Fibroblast of the conjunctiva (primary cell): ENCODE measurements around the gene SCART1.
"Not testable (repeated sequence)": the region's sequence is repeated elsewhere in the genome, so short reads cannot be mapped to it uniquely, and the experiment has no call there.

Experiments used
- DNase-seq: peaks from one replicate; pipeline ENCODE4 v3.0.0-alpha.2; 2010; ENCODE audit warnings: low read depth

The SCART1 gene

GRCh38 chr10:133432789-133433188 is 21.0 kb upstream of the SCART1 start:
- DNase-seq: not testable (repeated sequence)

- DNase-seq: no peak
These were observed 15.0 kb upstream of the SCART1 start for GRCh38 chr10:133438711-133439273.

DNA sequence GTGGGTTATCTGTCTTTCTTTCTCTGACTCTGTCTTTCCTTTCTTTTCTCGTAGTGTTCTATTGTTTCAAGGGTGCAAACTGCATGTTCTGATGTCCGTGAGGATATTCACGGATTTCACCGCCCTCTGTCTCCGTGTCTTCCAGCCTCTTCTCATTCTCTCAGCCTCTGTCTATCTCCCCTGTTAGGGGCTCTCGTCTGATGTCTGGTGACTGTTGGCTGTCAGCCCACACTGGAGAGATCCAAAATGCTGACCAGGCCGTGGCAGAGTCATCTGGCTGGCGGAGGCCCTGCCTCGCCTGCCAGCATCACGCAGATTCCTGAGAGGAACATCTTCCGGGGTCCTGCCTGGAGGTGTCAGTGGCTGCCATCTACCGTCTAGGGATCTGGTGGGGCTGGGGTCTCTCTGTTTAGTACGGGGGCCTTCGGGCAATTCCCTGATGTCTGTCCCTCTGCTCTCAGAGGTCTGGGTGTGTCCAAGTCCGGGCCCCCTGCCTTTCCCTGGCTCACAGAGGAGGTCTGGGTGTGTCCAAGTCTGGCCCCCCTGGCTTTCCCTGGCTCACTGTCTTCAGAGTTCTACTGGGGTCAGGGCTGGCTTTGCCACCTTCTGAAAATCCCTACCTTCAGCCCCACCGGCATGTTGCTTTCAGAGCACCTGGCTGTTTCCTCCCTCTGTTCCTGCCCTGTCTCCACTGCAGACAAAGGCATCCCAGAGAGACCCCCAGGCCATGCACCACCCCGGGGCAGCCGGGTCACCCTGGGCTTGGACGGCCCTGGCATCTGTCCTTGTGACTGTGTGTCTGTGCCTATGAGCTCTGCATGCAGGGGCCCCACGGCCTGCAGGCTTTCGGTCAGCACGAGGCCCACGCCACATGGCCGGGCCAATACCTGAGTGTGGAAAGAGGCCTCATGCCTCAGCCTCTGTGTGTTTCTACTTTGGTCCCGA is 14.0 kb upstream of the SCART1 start:
- no peak for DNase-seq

GRCh38 chr10:133440633-133441285 is 13.0 kb upstream of the SCART1 start:
- no peak for DNase-seq

GRCh38 chr10:133441356-133441755 is 12.4 kb upstream of the SCART1 start:
- not testable (repeated sequence) for DNase-seq

DNA sequence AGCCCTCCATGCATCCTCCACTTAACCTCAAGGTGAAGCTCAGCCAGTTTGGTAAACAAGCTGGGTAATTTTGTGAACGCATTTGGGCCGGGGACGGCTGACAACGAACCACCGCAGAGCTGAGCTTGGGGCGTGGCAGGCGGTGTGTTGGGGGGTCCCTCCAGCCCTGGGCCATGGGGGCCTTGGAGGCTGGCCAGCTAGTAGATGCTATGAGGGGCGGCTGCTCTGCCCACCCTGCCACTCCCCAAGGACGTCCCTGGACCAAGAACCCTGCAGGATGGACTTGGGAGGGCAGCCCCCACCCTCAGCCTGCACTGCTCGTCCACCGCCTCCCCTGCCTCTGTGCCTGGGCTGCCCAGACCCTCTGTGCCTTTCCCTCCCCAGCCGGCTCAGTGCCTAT is 12.0 kb upstream of the SCART1 start:
- DNase-seq: no peak

DNA sequence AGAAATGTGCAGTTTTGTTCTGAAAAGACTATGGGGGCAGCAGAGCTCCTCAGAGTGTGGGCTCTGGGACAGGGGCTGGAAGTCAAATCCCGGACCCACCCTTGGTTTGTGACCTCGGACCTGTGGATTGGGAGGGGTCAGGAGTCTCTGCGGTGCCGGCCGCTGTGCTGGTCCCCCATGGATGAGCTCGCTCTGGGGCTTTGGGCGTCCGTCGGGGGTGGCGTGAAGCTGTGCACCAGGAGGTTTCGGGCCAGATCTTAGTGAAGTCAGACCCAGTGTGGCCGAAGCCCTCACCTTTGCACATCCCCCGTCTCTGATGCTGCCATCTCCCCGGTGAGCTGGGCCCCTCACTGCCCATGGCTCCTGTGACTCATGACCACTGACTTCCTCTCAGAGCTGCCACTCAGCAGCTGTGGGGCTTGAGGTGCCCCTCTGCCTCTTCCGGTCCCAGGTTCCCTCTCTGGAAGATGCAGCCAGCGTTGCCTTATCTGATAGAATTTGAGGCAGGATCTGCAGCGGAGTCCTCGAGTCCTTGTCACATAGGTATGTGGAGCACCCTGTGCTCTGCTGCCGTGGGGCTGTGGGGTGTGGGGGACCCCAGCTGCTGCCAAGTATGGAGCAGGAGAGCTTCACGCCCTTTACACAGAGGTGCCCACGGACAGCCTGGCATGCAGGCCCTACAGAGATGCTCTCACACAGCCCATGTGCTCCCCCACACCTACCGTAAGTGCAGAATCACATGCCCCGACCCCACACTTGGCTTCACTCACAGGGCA is 11.4 kb upstream of the SCART1 start:
- no peak for DNase-seq

GRCh38 chr10:133442967-133443924 is 10.5 kb upstream of the SCART1 start:
- DNase-seq: no peak

DNA sequence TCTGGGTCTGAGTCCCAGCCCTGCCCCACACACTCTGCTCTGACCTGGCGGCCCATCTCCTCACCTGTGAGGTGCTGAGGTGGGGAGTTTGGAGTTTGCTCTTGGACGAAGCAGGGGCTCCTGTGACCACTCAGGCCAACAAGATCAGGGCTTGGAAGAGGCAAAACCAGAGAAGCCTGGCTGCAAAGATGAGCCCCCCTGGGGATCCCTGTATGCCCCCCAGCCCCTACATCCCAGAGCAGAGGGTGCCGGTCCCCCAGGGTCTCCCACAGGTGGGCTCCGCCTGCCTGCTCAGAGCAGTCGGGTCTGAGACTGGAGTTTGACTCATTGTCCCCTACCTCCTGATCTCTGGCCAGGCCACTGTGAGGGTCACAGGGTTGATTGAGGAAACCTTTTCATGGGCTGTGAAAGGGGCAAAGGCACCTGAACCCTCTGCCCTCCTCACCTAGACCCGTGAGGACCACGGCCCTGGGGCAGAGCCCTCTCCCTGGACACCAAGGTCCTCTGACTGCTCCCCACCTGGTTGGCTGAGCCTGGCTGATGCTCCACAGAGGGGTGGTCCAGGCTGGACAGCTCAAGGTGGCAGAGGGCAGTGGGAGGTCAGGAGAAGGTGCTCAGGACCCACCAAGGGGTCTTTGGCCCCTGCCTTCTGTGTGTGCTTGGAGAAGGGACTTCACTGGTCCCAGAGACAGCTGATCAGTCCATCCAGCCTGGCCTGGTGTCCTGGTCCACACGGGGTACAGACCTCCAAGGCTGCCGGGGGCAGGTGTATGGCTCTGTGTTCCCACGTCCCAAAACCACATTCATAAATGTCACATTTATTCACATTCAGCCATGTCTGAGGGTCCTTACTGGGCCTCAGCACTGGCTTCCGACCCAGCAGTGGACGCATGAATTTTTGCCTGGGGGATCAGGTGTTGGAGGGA is 9.1 kb upstream of the SCART1 start:
- no peak for DNase-seq

DNA sequence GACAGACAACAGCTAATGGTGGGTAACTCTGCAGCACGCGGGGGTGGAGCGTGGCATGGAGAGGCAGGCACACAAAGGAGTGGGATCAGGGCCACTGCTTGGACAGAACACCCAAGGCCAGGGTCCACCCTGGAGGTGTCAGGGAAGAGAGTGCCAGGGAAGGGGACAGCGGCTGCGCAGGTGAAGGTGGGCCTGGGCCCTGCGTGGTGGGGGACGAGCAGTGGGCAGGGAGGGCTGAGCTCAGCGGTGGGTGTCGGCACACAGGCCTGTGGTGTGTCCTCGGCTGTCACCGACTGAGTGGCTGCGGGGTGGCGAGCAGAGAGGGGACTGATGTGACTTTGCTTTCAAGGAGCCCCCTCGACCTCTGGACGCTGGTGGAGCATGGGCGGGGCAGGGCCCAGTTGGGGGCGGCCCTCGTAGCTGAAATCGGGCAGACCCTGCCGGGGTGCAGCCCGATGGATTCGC is 8.4 kb upstream of the SCART1 start:
- DNase-seq: no peak

DNA sequence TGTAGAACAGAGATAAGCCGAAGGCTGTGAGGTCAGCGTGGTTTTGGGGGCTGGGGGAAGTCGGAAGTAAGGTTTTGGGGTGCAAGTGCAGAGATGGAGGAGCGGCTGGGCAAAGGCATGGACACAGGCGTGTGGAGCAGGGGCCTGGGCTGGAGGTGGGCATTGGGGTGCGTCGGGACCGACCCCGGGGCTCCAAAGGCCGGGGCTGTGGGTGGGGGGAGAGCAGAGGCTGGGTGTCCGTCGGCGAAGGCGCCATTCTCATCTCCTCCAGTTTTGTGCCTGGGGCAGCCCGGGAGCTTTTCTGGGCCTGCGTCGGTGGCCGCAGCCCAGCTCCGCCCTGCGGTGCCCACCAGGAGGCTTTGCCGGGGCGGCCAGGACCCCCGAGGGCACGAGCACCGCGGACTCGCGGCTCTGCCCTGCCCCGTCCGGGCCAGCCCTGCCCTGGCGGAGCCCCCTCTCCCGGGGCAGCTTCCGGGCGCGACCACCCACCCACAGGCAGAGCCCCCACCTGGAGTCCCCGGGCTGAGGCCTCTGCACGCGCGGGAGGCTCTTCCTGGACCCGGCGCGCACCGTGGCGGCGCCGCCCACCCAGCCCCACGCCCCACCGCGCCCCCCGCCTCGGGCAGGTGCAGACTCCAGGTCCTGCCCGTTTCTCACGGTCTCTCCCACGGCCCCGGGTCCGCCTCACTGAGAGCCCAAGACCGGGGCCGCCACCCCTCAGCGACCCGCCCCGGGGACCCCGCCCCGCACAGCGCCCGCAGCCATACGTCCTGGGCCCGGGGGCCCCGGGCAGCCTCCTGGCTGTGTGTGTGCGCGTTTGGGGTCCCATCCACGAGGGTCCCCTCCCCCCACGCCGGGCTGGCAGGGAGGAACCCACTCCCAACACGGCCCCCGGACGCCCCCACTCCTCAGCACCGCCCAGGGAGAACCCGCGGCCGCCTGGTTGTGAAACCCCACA is 7.7 kb upstream of the SCART1 start:
- no peak for DNase-seq

DNA sequence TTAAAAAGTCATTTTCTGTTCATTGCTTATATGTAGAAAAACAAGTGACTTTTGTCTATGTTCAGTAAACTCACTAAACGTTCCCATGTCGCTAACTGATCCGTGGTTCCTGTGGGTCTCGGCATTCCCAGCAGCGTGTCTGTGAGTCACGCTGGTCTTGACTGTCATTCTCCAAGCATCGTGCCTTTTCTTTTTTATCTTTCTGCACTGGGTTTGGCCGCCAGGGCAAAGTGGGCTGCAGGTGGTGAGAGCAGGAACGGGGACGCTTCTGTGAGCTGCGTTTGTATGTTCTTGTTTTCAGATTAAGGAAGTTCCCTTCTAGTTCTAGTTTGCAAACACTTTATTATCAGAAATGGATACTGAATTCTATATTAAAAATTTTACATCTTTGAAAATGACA is 6.8 kb upstream of the SCART1 start:
- no peak for DNase-seq

DNA sequence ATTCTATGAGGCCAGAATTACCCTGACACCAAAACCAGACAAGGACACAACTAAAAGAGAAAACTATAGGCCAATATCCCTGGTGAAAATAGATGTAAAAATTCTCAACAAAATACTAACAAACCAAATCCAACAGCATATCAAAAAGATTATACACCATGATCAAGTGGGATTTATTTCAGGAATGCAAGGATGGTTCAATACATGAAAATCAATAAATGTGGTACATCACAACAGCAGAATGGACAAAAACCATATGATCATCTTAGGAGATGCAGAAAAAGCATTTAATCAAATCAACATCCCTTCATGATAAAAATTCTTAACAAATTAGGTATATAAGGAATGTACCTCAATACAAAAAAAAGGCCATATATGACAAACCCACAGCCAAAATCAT is 5.6 kb upstream of the SCART1 start:
- DNase-seq: no peak

DNA sequence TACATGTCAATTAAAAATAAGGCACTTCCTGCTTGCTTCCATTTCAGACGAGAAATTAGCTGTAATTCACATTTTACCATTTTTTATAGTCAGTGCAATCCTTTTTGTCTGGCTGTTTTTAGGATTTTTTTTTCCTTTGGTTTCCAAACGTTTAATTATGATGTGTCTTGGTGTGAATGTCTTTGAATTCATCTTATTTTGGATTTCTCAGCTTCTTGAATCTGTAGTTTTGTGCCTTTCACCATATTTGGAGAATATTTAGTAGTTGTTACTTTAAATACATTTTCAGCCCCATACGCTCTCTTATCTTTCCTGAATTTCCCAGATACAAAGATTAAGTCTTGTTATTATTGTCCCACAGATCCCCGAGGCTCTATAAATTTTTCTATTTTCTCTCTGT is 2.4 kb upstream of the SCART1 start:
- DNase-seq: no peak

- DNase-seq: no peak
These were observed 1.3 kb upstream of the SCART1 start for GRCh38 chr10:133452453-133452852.

GRCh38 chr10:133454204-133454893 is 604 bp downstream of the SCART1 start:
- DNase-seq: no peak

DNA sequence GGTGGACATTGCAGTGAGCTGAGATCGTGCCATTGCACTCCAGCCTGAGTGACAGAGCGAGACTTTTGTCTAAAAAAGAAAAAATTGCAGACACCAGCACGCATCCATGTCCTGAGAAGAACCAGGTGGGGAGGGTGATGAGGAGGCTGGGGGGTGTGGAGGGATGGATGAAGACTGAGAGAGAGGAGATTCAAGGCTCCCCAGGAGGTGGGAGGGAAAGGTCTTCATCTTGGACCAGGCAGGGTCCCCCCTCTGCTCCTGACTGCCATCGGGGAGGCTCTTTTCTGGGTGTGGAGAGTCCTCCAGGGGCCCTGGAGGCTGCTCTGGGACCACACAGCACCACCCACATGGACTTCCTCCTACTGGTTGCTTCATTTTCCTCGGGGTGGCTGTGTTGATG is 1.5 kb downstream of the SCART1 start:
- DNase-seq: no peak

DNA sequence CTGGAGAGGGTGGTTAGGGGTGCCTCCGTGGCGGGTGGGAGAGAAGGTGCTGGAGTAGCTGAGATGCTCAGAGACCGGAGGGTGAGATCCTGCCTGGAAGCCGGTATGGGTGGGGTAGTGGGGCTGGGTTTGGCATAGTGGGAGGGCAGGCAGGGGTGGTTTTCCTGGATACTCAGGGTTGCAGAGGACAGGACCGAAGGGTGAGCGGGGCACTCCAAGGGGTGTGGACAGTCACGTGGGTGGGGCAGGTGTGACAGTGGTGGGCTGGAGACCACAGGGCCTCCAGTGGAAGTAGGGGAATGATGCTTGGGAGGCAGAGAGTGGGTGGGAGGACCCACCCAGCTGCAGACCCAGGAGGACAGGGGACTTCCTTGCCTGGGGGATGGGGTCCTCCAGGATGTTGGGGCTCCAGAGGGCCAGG is 1.9 kb downstream of the SCART1 start:
- DNase-seq: no peak
